Tongue (tissue), 2 donors: ENCODE results near the gene NELL1. TPM values are rescaled to one million over a fixed set of nuclear protein-coding genes. Genes with fewer than 3 reads are reported as not detected.
A peak's percentile ranks its signal among the peaks of the same experiment; 100 is the strongest.

Experiments used
- DNase-seq: peaks from one replicate; pipeline ENCODE4 v3.0.0-alpha.2; 2015
- total RNA-seq: library from RNA; depleted of rRNA; stranded (reverse); fragments of >200 nt; gene quantifications from one replicate; pipeline ENCODE4 v1.2.3, GENCODE V29; 2014

The NELL1 gene
- total RNA-seq, result 78.7 TPM

GRCh38 chr11:20668844-20669819 is at the start of gene NELL1:
Gene NELL1, plus strand, starts transcription at chr11:20669586.
- peak; percentile 45 for DNase-seq

- no peak for DNase-seq
Measured at GRCh38 chr11:20620988-20621387, 48.4 kb upstream of the NELL1 start.

- no peak for DNase-seq
Measured at GRCh38 chr11:20621679-20622078, 47.7 kb upstream of the NELL1 start.

- DNase-seq, result no peak
Measured at GRCh38 chr11:20623252-20623651, 46.1 kb upstream of the NELL1 start.

- DNase-seq, result no peak
Measured at GRCh38 chr11:20626279-20626678, 43.1 kb upstream of the NELL1 start.

- DNase-seq, result no peak
Measured at GRCh38 chr11:20627026-20627425, 42.4 kb upstream of the NELL1 start.

GRCh38 chr11:20627701-20628100 is 41.7 kb upstream of the NELL1 start:
- no peak for DNase-seq

GRCh38 chr11:20631519-20632168 is 37.7 kb upstream of the NELL1 start:
- DNase-seq, result no peak

GRCh38 chr11:20632169-20632532 is 37.2 kb upstream of the NELL1 start:
- DNase-seq, result no peak

- no peak for DNase-seq
Measured at GRCh38 chr11:20634044-20634443, 35.3 kb upstream of the NELL1 start.

- DNase-seq, result no peak
Measured at GRCh38 chr11:20634781-20635180, 34.6 kb upstream of the NELL1 start.

- DNase-seq, result no peak
Measured at GRCh38 chr11:20638074-20638473, 31.3 kb upstream of the NELL1 start.

GRCh38 chr11:20639688-20640087 is 29.7 kb upstream of the NELL1 start:
- DNase-seq, result no peak

- DNase-seq, result no peak
Measured at GRCh38 chr11:20640401-20640800, 29.0 kb upstream of the NELL1 start.

GRCh38 chr11:20644360-20644759 is 25.0 kb upstream of the NELL1 start:
- DNase-seq, result no peak

- peak; percentile 85 for DNase-seq
Measured at GRCh38 chr11:20647976-20648565, 21.3 kb upstream of the NELL1 start.

GRCh38 chr11:20652150-20652806 is 17.1 kb upstream of the NELL1 start:
- no peak for DNase-seq

GRCh38 chr11:20654038-20654437 is 15.3 kb upstream of the NELL1 start:
- DNase-seq, result peak; percentile 71

- DNase-seq, result peak; percentile 68
Measured at GRCh38 chr11:20656901-20657300, 12.5 kb upstream of the NELL1 start.

- DNase-seq, result no peak
Measured at GRCh38 chr11:20658135-20658534, 11.3 kb upstream of the NELL1 start.

GRCh38 chr11:20661445-20661844 is 7.9 kb upstream of the NELL1 start:
- no peak for DNase-seq

GRCh38 chr11:20661850-20662249 is 7.5 kb upstream of the NELL1 start:
- DNase-seq, result no peak
